Neural progenitor cell (in vitro differentiated cells): Measurements from ENCODE around the gene MMP17. TPM values are rescaled to one million over a fixed set of nuclear protein-coding genes. Genes with fewer than 3 reads are reported as not detected.

Experiments
- DNase-seq: peaks from one replicate; pipeline ENCODE4 v3.0.0-alpha.2; 2016; ENCODE audit warnings: low spot score
- H2AFZ ChIP-seq: fragments of 200-600 bp; sonication (generic); replicated peaks from 2 replicates; pipeline ENCODE4 v1.6.1; 2016; ENCODE audit warnings: antibody characterized with exemption
- H3F3A ChIP-seq: fragments of 200-600 bp; sonication (generic); 2 replicates; pipeline ENCODE4 v1.6.1; 2016; ENCODE audit warnings: antibody characterized with exemption, low read depth
- H3K27ac ChIP-seq: fragments of 200-600 bp; sonication (generic); 2 replicates; pipeline ENCODE4 v1.5.1; 2016; ENCODE audit warnings: mild to moderate bottlenecking
- H3K27me3 ChIP-seq: fragments of 200-600 bp; sonication (generic); 2 replicates; pipeline ENCODE4 v1.6.1; 2016; ENCODE audit warnings: mild to moderate bottlenecking, moderate library complexity
- H3K36me3 ChIP-seq: fragments of 200-600 bp; sonication (generic); 2 replicates; pipeline ENCODE4 v1.5.1; 2016
- H3K4me1 ChIP-seq: fragments of 200-600 bp; sonication (generic); 2 replicates; pipeline ENCODE4 v1.6.1; 2016; ENCODE audit warnings: mixed run types
- H3K4me2 ChIP-seq: fragments of 200-600 bp; sonication (generic); 2 replicates; pipeline ENCODE4 v1.6.1; 2016
- H3K4me3 ChIP-seq: fragments of 200-600 bp; sonication (generic); 2 replicates; pipeline ENCODE4 v1.5.1; 2016
- H3K79me2 ChIP-seq: fragments of 200-600 bp; sonication (generic); 2 replicates; pipeline ENCODE4 v1.6.1; 2016; ENCODE audit warnings: low read depth
- H3K9ac ChIP-seq: fragments of 200-600 bp; sonication (generic); 2 replicates; pipeline ENCODE4 v1.6.1; 2016
- H3K9me3 ChIP-seq: fragments of 200-600 bp; sonication (generic); 2 replicates; pipeline ENCODE4 v1.5.1; 2016; ENCODE audit warnings: low read depth
- H4K20me1 ChIP-seq: fragments of 200-600 bp; sonication (generic); 2 replicates; pipeline ENCODE4 v1.6.1; 2016; ENCODE audit warnings: low read depth
- H3K27ac Mint-ChIP-seq: 3 replicates; pipeline ENCODE4 v1.8.0; 2021; ENCODE audit warnings: mixed read lengths
- H3K27me3 Mint-ChIP-seq: 2 replicates; pipeline ENCODE4 v1.8.0; 2022; ENCODE audit warnings: low read depth, mild to moderate bottlenecking, inconsistent platforms, moderate library complexity, mixed read lengths; ENCODE audit not compliant: insufficient read depth
- H3K36me3 Mint-ChIP-seq: 3 replicates; pipeline ENCODE4 v1.8.0; 2021; ENCODE audit warnings: mixed read lengths
- H3K4me1 Mint-ChIP-seq: 3 replicates; pipeline ENCODE4 v1.8.0; 2021; ENCODE audit warnings: mixed read lengths
- H3K4me3 Mint-ChIP-seq: 3 replicates; pipeline ENCODE4 v1.8.0; 2021; ENCODE audit warnings: mild to moderate bottlenecking, moderate library complexity, mixed read lengths
- H3K9me3 Mint-ChIP-seq: 3 replicates; pipeline ENCODE4 v1.8.0; 2020; ENCODE audit warnings: mixed read lengths
- EZH2 ChIP-seq: fragments of 200-600 bp; sonication (generic); IDR thresholded peaks from 2 replicates; pipeline ENCODE4 v1.6.1; 2017; ENCODE audit warnings: antibody characterized with exemption, mild to moderate bottlenecking, moderate library complexity
- EZH2phosphoT487 ChIP-seq: fragments of 200-600 bp; sonication (generic); IDR thresholded peaks from 2 replicates; pipeline ENCODE4 v1.6.1; 2017; ENCODE audit warnings: antibody characterized with exemption
- total RNA-seq: library from RNA; depleted of rRNA; stranded (reverse); fragments of >200 nt; gene quantifications from 2 replicates; pipeline ENCODE4 v1.2.3, GENCODE V29; 2015; ENCODE audit warnings: low replicate concordance
- TF ChIP-seq, protein P1 (sequence below): fragments of 200-600 bp; sonication (generic); IDR thresholded peaks from 2 replicates; pipeline ENCODE4 v1.5.1; 2017; ENCODE audit warnings: antibody characterized with exemption, mild to moderate bottlenecking

MMP17 gene
- total RNA-seq, 1 donor from 2014 or later: 2.1 TPM

DNA sequence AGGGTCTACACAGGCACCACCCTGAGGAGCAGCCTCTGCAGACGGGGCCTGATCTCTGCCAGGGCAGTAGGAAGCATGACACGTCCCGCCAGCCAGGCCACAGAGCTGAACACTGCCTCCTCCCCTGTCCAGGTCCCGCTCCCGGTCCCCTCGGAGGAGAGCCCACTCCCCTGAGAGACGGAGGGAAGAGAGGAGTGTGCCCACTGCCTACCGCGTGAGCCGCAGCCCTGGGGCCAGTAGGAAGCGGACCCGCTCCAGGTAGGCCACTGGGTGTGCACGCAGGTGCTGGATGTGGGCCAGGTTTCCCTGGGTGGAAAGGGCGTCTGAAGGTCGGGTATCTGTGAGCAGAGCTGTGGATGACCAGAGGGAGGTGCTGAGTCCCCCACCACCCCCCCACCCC, 41.9 kb upstream of the MMP17 start:
- no peak overlapping the region for H3K4me3 Mint-ChIP-seq
- Histone ChIP-seq H3K27me3 (no peaks in the 10 kb centered on the region), H3K79me2 (no peaks in the 10 kb centered on the region), H3K9me3 (no peaks in the 10 kb centered on the region), H3K4me2 (no peak overlapping the region), H3F3A (peaks cover 7% of the 10 kb centered on the region), H4K20me1 (peaks cover 7% of the 10 kb centered on the region), H3K9ac (no peak overlapping the region), H3K36me3 (no peaks in the 10 kb centered on the region), H3K4me1 (peaks cover 2% of the 10 kb centered on the region), H2AFZ (no peak overlapping the region), H3K4me3 (no peak overlapping the region), H3K27ac (no peak overlapping the region)
- DNase-seq: no peak
- H3K36me3 Mint-ChIP-seq: peaks cover 27% of the 10 kb centered on the region
- no peak for TF ChIP-seq EZH2phosphoT487
- TF ChIP-seq, protein P1, sequence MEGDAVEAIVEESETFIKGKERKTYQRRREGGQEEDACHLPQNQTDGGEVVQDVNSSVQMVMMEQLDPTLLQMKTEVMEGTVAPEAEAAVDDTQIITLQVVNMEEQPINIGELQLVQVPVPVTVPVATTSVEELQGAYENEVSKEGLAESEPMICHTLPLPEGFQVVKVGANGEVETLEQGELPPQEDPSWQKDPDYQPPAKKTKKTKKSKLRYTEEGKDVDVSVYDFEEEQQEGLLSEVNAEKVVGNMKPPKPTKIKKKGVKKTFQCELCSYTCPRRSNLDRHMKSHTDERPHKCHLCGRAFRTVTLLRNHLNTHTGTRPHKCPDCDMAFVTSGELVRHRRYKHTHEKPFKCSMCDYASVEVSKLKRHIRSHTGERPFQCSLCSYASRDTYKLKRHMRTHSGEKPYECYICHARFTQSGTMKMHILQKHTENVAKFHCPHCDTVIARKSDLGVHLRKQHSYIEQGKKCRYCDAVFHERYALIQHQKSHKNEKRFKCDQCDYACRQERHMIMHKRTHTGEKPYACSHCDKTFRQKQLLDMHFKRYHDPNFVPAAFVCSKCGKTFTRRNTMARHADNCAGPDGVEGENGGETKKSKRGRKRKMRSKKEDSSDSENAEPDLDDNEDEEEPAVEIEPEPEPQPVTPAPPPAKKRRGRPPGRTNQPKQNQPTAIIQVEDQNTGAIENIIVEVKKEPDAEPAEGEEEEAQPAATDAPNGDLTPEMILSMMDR: no peak
- TF ChIP-seq EZH2: no peak
- no peak overlapping the region for H3K27ac Mint-ChIP-seq
- H3K9me3 Mint-ChIP-seq: no peaks in the 10 kb centered on the region
- peaks cover 5% of the 10 kb centered on the region for H3K27me3 Mint-ChIP-seq
- H3K4me1 Mint-ChIP-seq: peaks cover 24% of the 10 kb centered on the region

DNA sequence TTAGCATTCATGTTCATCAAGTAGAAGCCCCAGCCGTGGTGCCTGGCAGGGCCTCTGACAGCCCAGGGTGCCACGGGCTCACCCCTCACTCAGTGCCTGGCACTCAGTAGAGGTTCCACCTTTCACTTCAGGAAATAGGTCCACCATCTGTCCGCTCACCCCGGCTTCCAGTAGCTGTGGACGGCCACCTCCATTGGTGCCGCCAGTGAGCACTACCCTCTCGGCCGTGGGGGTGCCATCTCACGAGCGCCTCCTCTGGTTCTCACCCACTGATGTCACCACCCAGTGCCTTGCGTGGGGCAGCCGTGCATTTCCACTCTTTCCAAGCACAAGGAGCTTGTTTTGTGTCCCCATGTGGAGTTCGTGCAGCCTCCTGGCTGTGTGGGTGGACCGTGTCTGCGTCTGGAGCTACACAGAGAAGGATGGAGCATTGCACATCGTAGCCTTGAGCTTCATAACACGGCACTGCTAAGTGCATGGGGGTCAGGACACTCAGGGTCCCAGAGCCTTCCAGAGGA, 41.0 kb upstream of the MMP17 start:
- Histone ChIP-seq H3K4me3 (no peak overlapping the region), H3K36me3 (no peaks in the 10 kb centered on the region), H2AFZ (no peak overlapping the region), H3K79me2 (no peaks in the 10 kb centered on the region), H3K9me3 (no peaks in the 10 kb centered on the region), H3K9ac (no peak overlapping the region), H3K27me3 (no peaks in the 10 kb centered on the region), H3K4me2 (no peak overlapping the region), H4K20me1 (peaks cover 7% of the 10 kb centered on the region), H3K4me1 (peaks cover 2% of the 10 kb centered on the region), H3K27ac (no peak overlapping the region), H3F3A (peaks cover 7% of the 10 kb centered on the region)
- H3K4me3 Mint-ChIP-seq: no peak overlapping the region
- H3K36me3 Mint-ChIP-seq: peaks cover 31% of the 10 kb centered on the region
- no peaks in the 10 kb centered on the region for H3K9me3 Mint-ChIP-seq
- H3K27me3 Mint-ChIP-seq: peaks cover 5% of the 10 kb centered on the region
- DNase-seq: no peak
- no peak overlapping the region for H3K27ac Mint-ChIP-seq
- H3K4me1 Mint-ChIP-seq: peaks cover 24% of the 10 kb centered on the region
- TF ChIP-seq, protein P1: no peak
- TF ChIP-seq EZH2: no peak
- no peak for TF ChIP-seq EZH2phosphoT487

DNA sequence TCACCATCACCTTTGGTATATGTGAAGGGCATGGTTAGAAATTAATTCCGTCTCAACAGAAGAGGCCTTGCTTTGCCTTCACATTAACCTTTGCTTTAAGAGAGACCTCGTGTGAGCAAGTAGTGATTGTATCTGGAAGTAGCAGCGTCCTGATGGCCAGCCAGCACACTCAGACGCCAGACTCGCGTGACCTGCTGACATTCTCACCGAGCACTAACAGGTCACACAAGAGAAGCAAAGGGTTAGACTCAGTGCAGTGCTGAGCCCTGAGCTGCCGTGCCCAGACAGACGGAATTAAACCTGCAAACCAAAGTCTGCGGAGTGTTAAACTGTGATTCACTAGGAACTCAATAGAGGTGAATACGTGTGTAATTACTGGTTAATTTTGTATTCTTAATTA, 40.1 kb upstream of the MMP17 start:
- H3K27ac ChIP-seq: no peak overlapping the region
- no peak overlapping the region for H2AFZ ChIP-seq
- H3K4me3 ChIP-seq: no peak overlapping the region
- Mint-ChIP-seq H3K27me3 (peaks cover 5% of the 10 kb centered on the region), H3K4me3 (no peak overlapping the region), H3K27ac (peak overlapping the region; percentile 21), H3K4me1 (peaks cover 24% of the 10 kb centered on the region), H3K9me3 (no peaks in the 10 kb centered on the region), H3K36me3 (peaks cover 29% of the 10 kb centered on the region)
- no peaks in the 10 kb centered on the region for H3K36me3 ChIP-seq
- H3K4me1 ChIP-seq: peaks cover 3% of the 10 kb centered on the region
- peaks cover 9% of the 10 kb centered on the region for H3F3A ChIP-seq
- no peak overlapping the region for H3K9ac ChIP-seq
- peaks cover 7% of the 10 kb centered on the region for H4K20me1 ChIP-seq
- H3K27me3 ChIP-seq: no peaks in the 10 kb centered on the region
- no peak for TF ChIP-seq EZH2phosphoT487
- TF ChIP-seq, protein P1: no peak
- TF ChIP-seq EZH2: no peak
- no peaks in the 10 kb centered on the region for H3K79me2 ChIP-seq
- no peak for DNase-seq
- H3K4me2 ChIP-seq: no peak overlapping the region
- no peaks in the 10 kb centered on the region for H3K9me3 ChIP-seq
